IPS DF 6.9 (cell line): ENCODE data around the gene ITPR3.

Experiments used
- DNase-seq: peaks from one replicate; pipeline ENCODE4 v3.0.0-alpha.2; 2013; ENCODE audit warnings: low read depth, low spot score
- H3K27ac ChIP-seq: one replicate; pipeline ENCODE4 v1.5.1; 2013; ENCODE audit warnings: low read length, control low read depth
- H3K27me3 ChIP-seq: 2 replicates; pipeline ENCODE4 v1.6.1; 2013; ENCODE audit warnings: mild to moderate bottlenecking, low read length; ENCODE audit not compliant: control insufficient read depth, insufficient read depth
- H3K36me3 ChIP-seq: 2 replicates; pipeline ENCODE4 v1.6.1; 2013; ENCODE audit warnings: low read length; ENCODE audit not compliant: control insufficient read depth, insufficient read depth
- H3K4me1 ChIP-seq: 2 replicates; pipeline ENCODE4 v1.6.1; 2013; ENCODE audit warnings: low read length; ENCODE audit not compliant: control insufficient read depth, insufficient read depth
- H3K4me3 ChIP-seq: 2 replicates; pipeline ENCODE4 v1.5.1; 2013; ENCODE audit warnings: mild to moderate bottlenecking, low read length
- H3K9me3 ChIP-seq: 2 replicates; pipeline ENCODE4 v1.6.1; 2013; ENCODE audit warnings: low read length, inconsistent platforms; ENCODE audit not compliant: control insufficient read depth, insufficient read depth
- WGBS: extraction: QIAGEN DNeasy Blood & Tissue Kit; methylation state at CpG from one replicate; pipeline ENCODE4 v1.1.7; 2013; ENCODE audit warnings: mixed read lengths, missing lambda C conversion rate; ENCODE audit not compliant: insufficient read length, insufficient coverage; 5-methylcytosine and 5-hydroxymethylcytosine counted together

ITPR3 gene

DNA sequence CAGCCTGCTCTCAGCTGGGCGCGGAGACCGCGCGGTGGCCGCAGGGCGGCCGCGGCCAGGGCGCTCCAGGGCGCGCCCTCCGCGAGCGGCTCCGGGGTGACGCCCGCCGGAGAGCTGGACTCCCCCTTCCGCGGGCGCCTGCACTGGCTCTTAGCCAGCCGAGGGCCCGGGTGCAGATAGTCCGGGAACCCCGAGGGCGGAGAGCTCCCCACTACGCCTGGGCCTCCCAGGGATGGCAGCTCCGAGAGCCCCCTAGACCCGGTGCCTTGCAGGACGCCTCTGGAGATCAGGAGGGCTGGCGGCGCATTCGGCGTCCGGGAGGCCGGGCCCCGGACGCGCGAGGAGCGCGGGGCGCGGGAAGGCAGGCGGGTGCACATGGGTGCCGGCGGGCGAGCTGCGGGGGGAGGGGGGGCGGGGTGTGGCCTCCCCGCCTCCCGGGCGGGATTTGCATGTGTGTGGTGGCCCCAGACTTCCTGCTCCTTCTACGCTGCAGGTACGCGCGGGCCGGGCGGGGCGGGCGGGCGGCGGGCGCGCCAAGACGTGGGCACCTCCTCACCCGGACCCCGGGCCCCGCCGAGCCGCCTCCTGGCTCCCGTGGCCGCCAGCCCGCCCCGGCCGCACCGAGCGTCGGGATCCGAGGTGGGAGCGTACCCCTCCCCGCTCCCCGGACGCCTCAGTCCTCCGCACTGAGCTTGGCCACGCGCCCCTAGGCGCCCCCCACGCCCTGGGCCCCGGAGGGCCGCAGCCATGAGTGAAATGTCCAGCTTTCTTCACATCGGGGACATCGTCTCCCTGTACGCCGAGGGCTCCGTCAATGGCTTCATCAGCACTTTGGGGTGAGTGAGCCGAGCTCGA is at the start of gene ITPR3:
Gene ITPR3, plus strand, starts transcription at position 467 of the 855 bp plus-strand sequence. Its CDS starts 281 bp downstream, at position 748.
- WGBS = no CpG with 5 or more reads among the region's 99 CpGs
- H3K36me3 ChIP-seq = no peaks in the 10 kb centered on the region
- peaks cover 10% of the 10 kb centered on the region for H3K4me1 ChIP-seq
- no peaks in the 10 kb centered on the region for H3K27me3 ChIP-seq
- H3K27ac ChIP-seq = no peak within 1 kb of the TSS
- no peaks in the 10 kb centered on the region for H3K9me3 ChIP-seq
- no peak for DNase-seq
- peak within 1 kb of the TSS; percentile 44 for H3K4me3 ChIP-seq

DNA sequence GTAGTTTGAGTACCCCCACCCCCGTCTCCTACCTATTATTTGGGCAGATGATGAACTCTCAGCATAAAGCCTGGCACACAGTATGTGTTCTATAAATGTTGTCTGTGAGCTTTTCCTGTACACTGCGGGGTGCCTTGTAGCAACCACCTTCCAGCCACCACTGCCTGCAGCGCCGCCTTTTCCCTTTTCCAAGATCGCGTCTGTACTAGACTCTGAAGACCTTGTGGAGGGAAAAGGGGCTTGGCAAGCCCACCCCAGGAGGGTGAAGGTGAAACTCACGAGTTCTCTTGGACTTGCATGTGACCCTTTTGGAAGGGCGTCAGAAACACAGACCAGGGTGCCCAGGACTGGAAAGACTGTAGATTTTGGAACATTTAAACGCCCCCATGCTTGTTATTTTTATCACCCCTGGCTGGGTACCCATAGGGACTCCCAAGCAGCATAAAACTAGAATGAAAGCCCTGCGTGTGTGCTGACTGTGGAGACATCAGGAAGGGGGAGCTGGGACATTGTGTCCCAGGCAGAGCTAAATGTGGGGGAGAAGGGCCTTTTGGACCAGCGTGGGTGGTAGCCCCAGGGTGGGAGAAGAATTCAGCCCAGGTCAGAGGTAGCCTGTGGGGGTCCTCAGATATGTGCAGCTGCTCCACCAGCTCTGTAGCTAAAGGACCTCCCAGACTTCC is 49.3 kb upstream of the ITPR3 start:
- Histone ChIP-seq H3K27ac (no peak overlapping the region), H3K9me3 (no peaks in the 10 kb centered on the region), H3K4me3 (no peak overlapping the region; the same call in 1 of the 2 replicates), H3K36me3 (peaks cover 20% of the 10 kb centered on the region), H3K27me3 (no peaks in the 10 kb centered on the region), H3K4me1 (no peaks in the 10 kb centered on the region)
- no CpG with 5 or more reads among the region's 11 CpGs for WGBS
- DNase-seq = no peak

DNA sequence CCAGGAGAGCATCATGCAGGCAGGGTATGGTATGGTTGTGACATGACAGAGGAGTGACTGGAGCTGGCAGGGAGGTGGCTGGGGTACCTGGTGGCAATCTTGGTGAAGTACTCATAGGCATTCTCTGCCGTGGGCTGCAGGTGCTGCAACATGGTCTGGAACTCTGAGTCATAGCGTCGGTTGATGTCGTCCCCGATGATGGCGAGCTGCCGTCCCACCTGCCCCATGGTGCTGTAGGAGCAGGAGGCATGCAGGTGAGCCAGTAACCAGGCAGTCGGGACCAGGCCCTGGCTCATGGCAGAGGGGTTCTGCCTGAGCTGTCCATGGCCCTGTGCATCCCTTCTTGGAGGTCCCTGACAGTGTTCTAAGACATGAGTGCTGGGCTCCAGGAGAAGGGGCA is 45.9 kb upstream of the ITPR3 start:
- no CpG with 5 or more reads among the region's 8 CpGs for WGBS

DNA sequence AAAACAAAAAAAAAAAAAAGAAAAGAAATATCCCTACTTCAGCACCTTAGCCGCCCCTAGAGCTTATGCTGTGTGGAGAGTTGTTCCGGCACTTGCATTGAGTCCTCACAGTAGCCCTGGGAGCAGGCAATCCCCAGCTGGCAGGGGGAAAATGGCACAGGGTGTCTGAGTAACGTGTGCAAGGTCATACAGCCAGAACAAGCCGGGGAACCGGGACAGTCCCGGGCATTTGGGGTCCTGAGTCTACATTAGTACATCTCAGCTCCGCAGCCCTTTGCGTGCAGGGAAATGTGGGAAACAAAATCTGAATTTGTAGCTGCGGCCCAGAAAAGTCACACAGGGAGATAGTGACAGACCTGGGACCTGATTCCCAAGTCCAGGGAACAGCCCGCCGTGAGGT is 44.5 kb upstream of the ITPR3 start:
- Histone ChIP-seq H3K9me3 (no peaks in the 10 kb centered on the region), H3K27me3 (no peaks in the 10 kb centered on the region), H3K4me1 (no peaks in the 10 kb centered on the region; the same call in 1 of the 2 replicates), H3K36me3 (peaks cover 26% of the 10 kb centered on the region), H3K27ac (no peak overlapping the region), H3K4me3 (no peak overlapping the region)
- WGBS = no CpG with 5 or more reads among the region's 11 CpGs
- no peak for DNase-seq

More for the DNA sequence above, 45.9 kb upstream of the ITPR3 start:
- Histone ChIP-seq H3K27ac (no peak overlapping the region), H3K27me3 (no peaks in the 10 kb centered on the region), H3K4me1 (no peaks in the 10 kb centered on the region; the same call in 1 of the 2 replicates), H3K36me3 (peaks cover 26% of the 10 kb centered on the region), H3K4me3 (no peak overlapping the region), H3K9me3 (no peaks in the 10 kb centered on the region)
- DNase-seq = no peak

DNA sequence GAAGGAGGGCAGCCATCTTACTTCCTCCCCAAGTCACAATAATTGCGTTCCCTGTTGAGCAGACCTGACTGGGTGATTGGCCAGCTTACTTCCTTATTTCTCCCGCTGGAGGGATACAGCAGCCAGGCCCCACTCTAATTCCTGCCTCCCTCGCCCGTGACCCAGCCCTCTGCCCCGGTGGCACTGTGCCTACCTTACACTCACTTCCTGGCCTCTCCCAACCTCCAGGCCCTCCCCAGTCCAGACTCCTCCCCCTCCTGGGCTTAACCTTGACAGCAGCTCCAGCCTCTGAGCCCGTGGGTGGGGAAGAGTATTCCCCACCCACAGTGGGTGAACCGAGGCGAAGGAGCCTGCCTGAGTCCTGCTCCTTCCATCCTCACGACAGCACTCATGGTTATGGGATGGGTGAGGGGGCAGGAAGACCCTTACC is 44.0 kb upstream of the ITPR3 start:
- H3K36me3 ChIP-seq = peaks cover 26% of the 10 kb centered on the region
- no peak overlapping the region for H3K4me3 ChIP-seq
- H3K4me1 ChIP-seq = no peaks in the 10 kb centered on the region; the same call in 1 of the 2 replicates
- no peak overlapping the region for H3K27ac ChIP-seq
- DNase-seq = no peak
- no CpG with 5 or more reads among the region's 9 CpGs for WGBS
- no peaks in the 10 kb centered on the region for H3K9me3 ChIP-seq
- H3K27me3 ChIP-seq = no peaks in the 10 kb centered on the region

DNA sequence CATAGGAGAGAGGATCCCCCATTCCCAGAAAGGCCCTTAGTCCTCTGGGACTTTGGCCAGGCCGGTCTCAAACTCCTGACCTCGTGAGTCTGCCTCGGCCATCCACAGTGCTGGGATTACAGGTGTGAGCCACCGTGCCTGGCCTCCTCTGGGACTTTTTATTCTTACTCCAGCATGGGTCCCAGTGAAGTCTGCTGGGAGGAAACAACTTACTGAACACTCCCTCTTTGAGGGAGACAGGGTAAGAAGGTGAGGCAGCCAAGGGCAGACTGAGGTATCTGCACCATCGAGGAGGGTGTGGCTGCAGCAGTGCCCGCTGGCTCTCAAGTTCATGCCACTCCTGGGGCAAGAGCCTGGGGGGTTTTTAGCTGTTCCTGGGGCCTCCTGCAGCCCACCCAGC is 43.4 kb upstream of the ITPR3 start:
- Histone ChIP-seq H3K4me1 (no peaks in the 10 kb centered on the region; the same call in 1 of the 2 replicates), H3K27ac (no peak overlapping the region), H3K9me3 (no peaks in the 10 kb centered on the region), H3K27me3 (no peaks in the 10 kb centered on the region), H3K36me3 (peaks cover 26% of the 10 kb centered on the region), H3K4me3 (no peak overlapping the region)
- no CpG with 5 or more reads among the region's 6 CpGs for WGBS
- no peak for DNase-seq

DNA sequence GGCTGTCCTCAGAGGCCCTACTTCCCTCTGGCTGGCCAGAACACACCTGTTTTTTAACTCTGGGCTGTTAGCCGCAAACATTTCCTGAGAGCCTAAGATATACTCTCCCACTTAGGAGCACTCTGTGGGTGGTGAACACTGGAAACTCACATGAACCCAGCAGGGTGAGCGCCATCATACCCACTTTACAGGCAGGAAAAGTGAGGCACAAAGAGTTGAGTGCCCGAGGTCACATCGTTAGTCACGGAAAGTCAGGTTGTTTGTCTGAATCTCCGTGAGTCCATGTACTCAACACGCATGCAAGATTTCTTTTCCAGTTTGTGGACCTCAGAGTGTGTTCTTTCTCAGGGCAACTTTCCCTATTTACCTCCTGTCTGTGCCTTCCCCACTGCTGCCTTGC is 43.0 kb upstream of the ITPR3 start:
- Histone ChIP-seq H3K4me3 (no peak overlapping the region), H3K27ac (no peak overlapping the region), H3K9me3 (no peaks in the 10 kb centered on the region), H3K4me1 (no peaks in the 10 kb centered on the region; the same call in 1 of the 2 replicates), H3K36me3 (peaks cover 26% of the 10 kb centered on the region), H3K27me3 (no peaks in the 10 kb centered on the region)
- DNase-seq = no peak
- WGBS = no CpG with 5 or more reads among the region's 7 CpGs

DNA sequence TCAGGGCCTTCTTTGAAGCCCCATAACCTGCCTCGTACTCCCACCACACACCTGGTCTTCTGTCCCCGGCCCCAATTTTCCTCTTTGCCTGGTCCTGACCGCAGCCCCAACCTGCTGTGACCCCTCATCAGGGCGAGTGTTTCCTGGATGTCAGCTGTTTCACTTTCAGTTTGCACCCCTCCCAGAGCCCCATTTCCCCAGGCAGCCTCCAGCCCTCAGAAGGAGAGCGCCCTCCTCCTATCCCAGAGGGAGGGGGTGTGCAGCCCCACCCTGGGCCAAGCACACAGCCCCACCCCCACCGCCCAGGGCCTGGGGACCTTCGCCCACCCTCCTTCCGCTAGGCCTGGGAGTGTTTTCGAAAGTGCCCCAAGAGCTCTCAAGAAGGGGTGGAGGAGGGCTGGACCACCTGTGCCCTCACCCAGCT is 42.5 kb upstream of the ITPR3 start:
- H3K36me3 ChIP-seq = peaks cover 26% of the 10 kb centered on the region
- WGBS = no CpG with 5 or more reads among the region's 9 CpGs
- no peak for DNase-seq
- no peak overlapping the region for H3K4me3 ChIP-seq
- no peaks in the 10 kb centered on the region; the same call in 1 of the 2 replicates for H3K4me1 ChIP-seq
- no peaks in the 10 kb centered on the region for H3K9me3 ChIP-seq
- H3K27ac ChIP-seq = no peak overlapping the region
- no peaks in the 10 kb centered on the region for H3K27me3 ChIP-seq

DNA sequence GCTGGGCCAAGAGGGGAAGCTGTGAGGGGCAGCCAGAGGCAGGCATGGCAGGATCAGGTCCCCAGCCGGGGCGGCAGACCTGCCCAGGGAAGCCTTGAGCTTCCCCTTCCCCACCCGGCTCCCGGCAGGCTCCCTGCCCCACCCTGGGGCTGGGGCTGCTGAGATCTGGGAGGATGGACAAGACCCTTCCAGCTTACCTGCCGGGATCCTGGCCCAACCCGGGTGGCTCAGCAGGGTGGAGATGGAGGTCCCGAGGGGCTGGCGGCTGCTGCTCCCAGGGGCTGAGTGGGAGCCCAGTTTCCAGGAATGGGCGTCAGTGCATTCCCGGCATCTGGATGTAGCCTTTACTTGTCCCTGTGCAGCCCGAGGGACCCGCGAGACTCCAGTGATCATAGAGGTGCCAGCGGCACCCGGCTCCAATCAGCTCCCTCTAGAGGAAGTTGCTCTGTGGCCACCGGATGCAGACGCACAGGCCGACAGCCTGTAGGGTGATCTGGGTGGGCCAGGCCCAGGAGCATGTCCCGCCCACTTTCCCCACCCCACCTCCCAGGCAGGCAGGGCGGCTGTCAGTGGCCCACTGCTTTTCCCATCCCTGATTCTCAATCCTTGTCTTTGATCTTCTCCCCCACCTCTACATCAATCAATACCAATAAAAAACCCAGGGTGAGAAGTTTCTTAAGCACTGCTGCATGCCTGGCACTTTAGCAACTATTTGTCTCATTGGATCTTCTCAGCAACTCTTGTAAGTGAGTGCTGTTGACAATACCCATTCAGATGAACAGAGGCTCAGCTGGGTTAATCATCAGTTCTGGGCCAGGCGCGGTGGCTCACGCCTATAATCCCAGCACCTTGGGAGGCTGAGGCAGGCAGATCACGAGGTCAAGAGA is 41.1 kb upstream of the ITPR3 start, which contains the start of gene BAK1:
Gene BAK1, minus strand, starts transcription at position 449 of the 887 bp plus-strand sequence. CDS start 2,672 bp downstream, outside the sequence.
- Histone ChIP-seq H3K4me3 (peak within 1 kb of the TSS; percentile 83), H3K27me3 (no peaks in the 10 kb centered on the region), H3K4me1 (peaks cover 2% of the 10 kb centered on the region), H3K36me3 (peaks cover 16% of the 10 kb centered on the region), H3K9me3 (no peaks in the 10 kb centered on the region), H3K27ac (no peak within 1 kb of the TSS)
- WGBS = no CpG with 5 or more reads among the region's 24 CpGs
- DNase-seq = peak; percentile 66

DNA sequence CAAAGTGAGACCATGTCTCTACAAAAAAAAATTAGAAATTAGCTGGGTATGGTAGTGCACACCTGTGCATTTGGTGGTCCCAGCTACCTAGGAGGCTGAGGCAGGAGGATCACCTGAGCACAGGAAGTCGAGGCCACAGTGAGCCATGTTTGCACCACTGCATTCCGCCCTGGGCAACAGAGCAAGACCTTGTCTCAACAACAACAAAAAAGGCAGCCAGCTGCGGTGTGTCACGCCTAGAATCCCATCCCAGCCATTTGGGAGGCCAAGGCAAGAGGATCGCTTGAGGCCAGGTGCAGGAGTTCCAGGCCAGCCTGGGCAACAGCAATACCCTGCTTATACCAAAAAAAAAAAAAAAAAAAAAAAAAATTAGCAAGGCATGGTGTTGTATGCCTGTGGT is 39.9 kb upstream of the ITPR3 start:
- Histone ChIP-seq H3K36me3 (peaks cover 9% of the 10 kb centered on the region; the same call in 1 of the 2 replicates), H3K4me3 (no peak overlapping the region), H3K4me1 (peaks cover 2% of the 10 kb centered on the region), H3K27me3 (no peaks in the 10 kb centered on the region), H3K9me3 (no peaks in the 10 kb centered on the region), H3K27ac (no peak overlapping the region)
- DNase-seq = no peak
- no CpG with 5 or more reads among the region's 5 CpGs for WGBS
